Measurements from ENCODE around the gene MACROH2A1.

MACROH2A1 gene

DNA sequence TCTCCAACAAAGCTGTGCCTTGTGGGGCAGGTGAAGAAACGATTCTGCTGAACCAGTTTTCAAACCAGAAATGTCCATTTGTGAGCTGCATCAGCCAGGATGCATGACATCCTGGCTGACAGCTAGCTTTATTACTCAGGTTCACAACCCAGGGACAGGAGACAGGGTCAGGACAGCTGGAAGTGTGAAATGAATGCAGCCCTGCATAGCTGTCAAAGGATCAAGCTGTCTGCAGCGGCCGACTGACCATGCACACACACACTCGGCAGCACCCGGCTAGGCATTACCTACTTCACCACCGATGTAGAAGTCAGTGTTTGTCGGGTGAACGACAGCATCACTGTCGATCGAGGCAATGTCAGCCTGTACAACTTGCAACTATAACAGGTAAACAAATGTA lies 48.5 kb downstream of the MACROH2A1 start:
- no peak for ATAC-seq

DNA sequence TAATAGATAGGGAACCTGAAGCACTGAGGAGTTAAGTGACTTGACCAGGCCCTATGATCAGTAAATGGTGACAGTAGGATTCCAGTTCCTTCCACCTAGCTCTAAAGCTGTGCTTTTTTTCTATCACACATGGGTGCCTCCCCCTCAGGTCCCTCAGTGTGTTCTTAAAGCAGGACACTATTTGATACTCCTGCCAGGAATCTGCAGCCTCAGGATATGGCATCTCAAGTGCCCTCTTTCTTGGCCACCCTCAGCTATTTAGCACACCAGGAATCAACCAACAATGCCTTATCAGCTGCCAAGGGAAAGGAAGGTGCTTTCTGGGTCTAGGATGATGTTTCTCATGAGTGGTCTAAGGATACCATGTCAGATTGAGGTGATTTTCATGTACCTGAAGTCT lies 49.1 kb downstream of the MACROH2A1 start:
- ATAC-seq, result no peak

DNA sequence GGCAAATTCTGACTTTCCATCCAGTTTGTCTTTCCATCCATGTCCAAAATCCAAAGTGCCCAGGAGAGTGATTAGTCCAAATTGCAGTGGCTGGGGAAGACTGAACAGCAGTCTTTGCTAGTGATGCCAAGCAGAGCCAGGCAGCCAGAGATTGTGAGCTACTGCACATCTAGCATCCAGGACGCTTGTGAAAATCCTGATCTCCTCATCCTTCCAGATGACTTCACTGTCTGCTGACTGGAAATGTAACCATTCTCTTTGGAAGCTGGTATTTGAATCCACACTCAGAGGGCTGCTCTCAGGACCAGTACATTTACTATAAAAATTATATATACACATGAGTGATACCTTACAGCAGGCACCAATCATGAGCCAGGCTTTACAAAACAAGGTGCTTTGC lies 49.6 kb downstream of the MACROH2A1 start:
- no peak for ATAC-seq

DNA sequence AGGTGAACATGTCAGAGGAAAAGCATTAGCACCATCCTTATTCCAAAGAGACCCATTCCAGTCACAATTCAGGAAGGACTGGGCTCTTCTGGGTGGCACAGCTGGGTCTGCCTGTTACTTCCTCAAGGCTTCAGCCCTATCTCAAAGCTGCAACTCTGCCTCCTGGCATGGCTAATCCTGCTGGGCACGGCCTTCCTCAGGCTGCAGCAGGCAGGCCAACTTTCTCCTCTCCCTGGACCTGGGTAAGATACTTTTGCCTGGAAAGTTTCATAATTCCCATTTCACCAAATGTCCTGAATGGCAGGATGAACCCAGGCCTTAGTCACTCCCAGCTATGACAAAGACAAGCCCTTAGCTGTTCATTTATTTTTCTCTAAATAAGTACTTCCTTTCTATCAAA lies 50.1 kb downstream of the MACROH2A1 start:
- ATAC-seq, result no peak

DNA sequence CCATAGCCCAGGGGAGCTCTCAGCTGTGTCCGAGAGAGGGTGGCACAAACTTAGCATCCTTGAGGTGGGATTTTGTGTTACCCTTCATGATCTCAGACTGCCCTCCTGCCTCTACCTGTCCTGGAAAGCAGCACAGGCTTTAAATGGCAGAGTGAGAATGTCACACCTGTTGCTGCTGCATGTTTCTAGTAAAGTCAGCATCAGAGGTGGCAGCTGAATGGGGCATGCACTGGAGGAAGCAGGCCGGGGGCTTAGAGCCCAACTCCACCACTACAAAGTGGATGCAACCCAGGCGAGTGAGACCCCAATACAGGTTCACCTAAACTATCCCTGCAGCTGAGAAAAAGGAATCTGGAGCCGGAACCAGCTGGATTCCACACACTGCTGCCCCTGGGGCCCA lies 51.6 kb downstream of the MACROH2A1 start:
- no peak for ATAC-seq

DNA sequence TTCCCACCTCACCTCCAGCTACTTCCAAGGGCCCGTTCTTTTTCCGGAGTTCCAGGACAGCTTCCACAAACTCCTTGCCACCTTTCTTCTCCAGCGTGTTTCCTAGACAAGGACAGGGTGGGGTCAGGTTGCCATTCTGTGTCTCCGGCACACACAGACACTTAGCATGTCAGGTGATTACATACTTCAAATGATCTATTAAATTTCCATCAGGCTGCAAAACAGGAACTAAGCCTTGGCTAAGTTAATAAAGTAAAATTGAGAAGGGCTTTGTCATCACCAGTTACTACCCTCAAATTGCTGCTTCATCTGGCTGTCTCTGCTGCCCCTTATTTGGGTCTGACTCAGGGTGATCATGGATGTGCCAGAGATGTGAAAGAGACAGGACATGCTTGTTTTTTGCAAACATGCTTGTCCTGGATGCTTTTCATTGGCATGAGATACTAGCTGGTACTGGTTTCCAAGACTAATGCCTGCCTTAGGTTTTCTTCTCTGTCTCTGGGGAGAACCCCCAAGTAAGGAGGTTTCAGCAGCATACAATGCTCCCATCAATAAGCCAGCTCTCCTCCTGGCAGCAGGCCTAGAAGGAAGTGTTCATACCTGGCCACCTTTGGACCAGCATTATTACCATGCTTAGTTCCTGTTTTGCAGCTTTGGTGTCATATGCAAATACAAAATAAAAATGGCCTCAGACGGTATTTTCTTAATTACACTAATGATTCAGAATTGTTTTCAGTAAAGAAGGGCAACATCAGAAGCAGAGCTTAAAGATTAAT lies 52.9 kb downstream of the MACROH2A1 start:
- no peak for ATAC-seq

DNA sequence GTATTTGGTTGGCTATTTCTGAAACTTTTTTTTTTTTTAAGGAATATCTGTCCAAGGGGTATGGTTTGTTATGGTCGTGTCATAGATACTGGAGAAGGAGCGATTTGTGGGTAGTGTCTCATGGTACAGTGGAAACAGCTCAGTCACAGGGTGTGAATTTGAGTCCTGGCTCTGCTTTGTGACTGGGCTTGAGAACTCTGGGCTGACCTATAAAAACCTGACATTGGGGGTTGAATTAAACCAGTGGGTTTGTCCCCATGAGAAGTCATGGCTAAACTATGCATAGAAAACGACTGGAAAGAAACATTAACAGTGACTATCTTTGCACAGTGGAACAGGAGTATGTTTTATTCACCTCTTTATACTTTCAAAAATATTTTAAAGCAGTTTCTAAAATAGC lies 54.7 kb downstream of the MACROH2A1 start:
- no peak for ATAC-seq

DNA sequence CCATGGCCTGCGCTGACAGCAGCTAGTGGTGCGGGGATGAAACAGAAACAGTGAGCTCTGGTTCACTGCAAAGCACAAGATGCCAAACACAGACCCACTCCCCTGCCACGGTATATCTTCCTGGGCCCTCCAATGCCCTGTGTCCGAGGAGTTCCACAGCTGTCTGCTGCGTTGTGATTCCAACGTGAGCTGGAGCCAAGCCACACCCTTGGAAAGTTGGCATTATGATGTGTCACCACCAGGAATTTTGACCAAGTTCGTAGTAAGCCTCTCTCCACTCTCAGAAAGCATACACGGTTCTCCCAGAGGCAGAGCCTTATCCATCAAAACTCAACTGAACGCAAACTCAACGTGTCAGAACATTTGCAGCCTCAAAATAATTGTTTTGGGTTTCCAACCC lies 55.6 kb downstream of the MACROH2A1 start:
- ATAC-seq, result no peak

DNA sequence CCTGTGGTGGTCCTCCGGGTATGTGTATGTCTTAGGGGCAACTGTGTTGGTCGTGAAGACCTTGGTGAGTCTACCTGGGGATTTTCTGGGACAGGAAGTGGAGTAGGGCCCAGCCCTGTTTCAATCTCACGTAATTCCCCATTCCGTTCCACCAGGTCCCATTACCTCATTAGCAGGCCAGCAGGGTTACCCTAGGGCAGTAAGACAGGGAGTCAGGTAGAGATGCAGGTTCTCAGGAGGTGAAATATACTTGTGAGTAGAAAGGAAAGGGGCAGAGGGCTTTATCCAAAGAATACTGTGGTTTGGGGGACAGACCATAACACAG lies 56.5 kb downstream of the MACROH2A1 start:
- ATAC-seq, result no peak

DNA sequence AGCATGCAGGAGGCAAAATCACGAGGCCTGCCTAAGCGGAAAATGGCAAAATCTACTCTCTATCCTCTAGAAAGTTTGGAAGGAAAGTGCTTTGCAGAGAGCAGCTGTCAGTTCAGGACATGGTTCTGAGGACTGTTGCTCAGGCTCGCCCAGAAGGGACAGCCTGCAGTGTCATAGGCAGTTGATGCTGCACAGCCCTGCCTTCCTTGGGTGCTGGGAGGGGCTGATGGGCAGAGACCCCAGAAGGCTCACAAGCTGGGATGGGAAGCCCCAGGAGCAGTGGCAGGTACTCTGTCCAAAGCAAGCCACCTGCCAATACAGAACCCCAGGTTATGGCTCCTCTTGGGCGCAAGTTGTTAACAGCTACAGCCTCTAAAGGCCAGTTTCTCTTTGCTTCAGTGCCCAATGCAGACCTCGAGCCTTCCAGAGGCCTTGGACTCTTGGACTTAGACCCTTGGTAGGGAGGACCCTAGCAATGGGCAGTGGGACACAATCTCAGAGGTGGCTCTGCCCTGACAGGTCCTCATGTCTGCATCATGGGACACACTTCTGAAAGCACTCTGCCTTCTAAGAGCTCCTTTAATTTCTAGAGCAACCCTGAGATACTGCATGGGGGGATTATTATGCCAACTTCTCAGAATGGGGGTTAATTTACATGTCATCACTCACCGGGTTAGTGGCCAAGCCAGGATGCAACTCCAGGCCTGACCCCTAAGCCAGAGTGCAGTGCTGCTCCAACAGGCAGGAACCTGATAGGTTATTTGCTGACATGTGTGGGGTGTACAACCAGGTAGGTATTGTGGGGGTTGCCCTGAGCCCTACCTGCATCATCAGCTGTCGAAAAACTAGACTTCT lies 57.1 kb downstream of the MACROH2A1 start:
- no peak for ATAC-seq

DNA sequence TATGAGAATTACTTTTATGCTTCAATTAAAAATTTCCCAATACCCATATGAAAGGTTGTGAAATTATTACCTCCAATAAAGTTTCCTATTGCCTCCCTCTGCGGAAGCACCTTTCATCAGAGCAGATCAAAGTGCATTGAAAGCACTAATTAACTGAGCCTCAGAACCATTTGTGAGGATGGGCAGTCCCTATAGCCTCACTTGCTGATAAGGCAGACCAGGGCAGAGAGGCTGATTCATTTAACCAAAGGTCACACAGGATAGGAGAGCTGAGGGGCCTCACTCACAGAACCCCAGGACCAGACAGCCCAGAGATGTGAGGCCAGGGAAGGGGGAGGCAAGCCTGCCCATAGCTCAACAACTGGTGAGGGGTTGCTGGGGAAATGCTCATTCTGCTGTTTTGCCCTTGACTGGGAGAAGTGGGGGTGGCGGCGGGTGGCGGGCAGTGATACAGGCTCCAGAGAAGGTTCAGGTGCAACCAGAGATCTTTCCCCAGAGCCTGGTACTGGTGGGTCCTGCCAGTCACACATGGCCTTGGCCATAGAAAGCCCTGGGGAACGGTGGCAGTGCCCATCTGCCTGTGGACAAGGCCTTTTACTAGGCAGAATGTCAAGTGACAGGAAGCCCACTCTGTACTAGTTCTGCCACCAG lies 57.9 kb downstream of the MACROH2A1 start:
- no peak for ATAC-seq

DNA sequence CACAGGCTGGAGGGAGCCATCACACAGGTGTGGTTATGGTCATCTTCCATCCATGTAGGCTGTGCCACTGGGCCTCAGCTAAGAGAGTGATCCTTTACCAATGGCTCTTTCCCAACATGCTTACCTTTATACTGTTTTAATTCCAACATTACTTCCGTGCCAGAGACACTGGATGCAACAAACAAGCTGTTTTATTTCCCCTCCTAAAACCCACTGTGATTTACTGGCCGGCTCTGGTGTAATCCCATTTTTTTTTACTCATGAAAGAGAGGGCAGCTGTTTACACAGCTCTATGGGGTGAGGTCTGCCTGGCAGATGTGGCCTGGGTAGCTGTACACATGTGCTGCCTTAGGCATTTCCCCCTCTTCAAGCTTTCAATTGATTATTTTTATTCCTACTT lies 58.5 kb downstream of the MACROH2A1 start:
- ATAC-seq, result no peak

DNA sequence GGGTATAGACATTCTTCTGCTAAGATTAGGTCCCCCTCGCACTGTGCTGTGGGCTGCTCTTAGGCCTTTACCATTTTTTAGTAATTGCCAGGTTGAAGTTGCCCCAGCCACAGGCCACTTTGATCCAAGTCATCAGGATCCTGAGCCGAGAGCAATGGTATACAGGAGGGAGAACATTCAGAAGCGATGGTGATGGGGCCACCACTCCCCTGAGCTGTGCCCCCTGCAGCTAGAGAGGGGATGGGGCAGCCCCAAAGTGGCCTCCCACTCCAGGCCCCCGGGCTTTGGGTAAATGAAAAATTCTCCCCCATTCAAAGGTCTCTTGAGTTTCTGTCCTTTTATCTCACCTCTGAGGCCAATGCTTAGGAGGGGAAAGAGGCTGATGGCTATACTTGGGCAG lies 59.4 kb downstream of the MACROH2A1 start:
- ATAC-seq, result no peak

DNA sequence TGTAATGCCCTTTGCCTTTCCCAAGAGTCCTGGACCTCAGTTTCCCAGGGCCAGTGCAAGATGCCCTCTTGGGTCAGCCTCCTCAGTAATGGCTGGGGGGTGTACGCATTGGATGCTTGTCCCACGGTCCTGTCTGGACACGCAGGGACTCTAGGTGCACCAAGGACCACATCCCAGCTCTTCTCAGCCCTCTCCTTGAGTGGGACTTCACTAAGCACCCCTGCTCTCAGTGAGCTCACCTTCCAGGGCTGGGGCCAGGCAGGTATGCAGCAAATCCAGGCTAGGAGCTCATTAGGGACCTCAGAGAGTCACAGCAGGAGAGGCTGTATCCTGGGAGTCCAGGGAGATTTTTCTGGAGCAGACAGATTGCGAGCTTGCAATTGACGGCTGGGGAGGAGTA lies 59.8 kb downstream of the MACROH2A1 start:
- no peak for ATAC-seq

DNA sequence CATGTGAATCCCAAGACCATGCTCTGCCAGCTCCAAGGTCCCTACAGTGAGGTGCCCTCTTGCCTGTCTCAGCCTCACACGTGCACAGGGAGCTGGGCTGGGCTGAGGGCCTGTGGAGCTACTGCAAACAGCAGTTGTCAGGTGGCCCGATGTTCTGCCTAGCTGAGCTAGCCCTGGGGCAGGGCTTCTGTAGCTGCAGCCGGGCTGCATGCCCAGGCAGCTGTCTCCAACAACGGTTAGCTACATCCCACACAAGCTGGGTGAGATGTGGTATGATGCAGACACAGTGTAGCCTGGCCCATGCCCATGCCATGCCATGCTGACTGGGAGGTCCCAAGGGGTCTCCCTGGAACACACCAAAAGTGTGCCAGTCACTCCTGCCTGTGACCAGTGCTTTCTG lies 62.0 kb downstream of the MACROH2A1 start:
- ATAC-seq, result no peak

DNA sequence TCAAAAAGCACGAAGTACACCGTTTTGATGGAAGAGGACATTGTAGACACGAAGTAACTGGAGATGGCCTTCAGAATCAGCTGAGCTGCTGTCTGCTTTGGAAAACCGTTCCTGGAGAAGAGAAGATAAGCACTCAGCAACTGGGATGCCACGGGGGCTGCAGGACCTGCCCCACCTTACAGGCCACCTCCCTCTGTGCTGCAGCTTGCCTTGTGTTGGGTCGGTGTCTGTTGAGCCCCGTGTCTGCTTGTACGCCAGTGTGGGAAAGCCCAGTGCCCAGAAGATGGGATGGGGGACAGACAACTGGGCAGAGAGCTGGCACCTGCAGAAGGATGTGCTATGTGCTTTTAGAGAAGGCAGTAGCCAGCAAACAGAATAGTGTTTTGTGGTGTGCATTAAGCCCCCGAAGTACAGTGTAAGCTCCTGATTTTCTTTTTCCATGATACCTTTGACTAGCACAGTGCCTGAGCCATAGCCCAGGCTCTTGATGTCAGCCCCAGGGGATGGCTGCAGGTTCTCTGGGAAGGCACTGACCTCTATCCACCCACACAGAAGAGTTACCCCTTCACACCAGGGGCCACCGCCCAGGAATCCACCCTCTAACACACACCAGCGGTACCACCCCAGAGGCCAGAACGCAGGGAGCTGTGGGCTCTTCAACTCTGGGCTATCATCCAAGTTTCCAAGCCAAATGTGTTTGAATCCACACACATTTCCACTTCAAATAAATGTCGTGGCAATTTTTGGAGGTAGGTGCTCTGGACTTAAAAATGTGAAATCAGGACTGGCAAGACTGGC lies 63.8 kb downstream of the MACROH2A1 start:
- ATAC-seq, result no peak

DNA sequence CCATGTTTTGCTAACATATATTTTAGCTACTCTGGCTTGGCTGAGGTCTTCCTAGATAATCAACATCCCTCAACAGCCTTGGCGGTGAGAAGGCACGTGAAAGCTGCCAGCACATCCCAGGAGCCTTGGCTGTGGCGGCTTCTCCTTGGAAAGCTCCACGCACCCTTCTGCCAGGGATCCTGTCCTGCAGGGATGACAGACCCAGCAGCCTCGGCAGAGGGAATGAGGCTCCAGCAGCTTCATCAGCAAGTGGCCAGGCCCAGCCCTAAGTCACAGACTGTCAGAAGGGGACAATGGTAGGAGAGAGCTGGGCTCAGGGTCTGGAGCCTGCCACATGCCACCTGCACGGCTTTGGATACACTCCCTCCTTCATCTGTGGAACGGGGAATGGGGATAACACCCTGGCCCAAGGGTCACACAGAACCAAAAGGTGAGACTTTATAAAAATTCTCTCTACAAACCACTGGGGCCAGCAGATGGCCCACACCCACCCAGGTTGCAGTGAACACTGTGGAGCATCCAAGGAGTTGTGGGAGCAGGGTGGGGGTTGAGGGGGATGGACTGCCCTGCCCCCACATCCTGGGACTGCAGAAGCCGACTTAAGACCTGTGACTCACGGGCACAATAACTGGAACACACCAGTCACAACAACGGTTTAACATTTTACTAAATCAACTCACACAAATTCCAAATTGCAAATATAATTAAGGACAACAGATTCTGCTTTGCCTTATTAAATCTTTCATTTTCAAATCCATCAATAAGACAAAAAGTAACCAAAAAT lies 65.1 kb downstream of the MACROH2A1 start:
- ATAC-seq, result no peak

DNA sequence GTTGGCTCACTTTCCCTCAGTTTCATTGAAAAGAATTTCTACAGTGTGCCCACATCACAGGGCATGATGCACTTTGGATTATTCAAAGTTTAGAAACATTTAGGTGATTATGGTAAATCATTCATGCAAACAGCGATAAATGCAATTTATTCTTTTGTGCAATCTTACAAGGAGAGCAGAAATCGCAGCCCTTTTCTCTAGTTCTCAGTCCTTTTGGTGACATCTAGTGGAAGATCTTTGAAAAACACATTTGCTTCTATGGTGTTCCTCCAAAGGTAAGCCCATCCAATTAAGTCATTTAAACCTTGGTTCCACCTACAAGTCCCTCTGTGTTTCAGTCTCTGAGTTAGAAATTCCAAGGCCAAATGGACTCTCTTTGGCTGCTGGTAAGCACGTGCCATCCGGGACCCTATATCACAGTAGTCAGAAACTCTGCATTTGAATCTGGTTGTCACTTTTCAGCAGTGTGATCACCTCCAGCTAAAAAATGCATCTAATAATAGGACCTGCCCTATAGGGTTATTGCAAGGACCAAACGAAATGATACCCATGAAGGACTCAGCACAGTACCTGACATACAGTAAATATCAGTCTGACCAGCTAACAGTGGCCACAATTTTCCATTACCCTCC lies 66.4 kb downstream of the MACROH2A1 start:
- ATAC-seq, result no peak

DNA sequence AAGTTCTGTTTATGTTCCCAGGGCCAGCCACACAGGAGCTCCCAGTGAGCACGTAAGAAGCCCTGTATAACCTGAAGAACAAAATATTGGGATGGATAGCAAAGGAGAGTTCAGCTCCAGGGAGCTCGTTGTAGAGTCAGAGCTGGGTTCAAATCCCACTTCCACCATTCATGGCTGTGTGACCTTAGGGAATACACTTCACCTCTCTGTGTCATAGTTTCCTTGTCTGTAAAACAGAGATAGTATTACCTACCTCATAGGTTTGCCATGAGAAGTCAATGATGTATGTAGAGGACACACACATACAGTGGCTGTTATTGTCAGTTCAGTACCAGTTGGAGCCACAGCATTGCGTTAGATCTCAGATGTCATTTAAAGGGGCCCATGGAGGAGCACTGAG lies 67.4 kb downstream of the MACROH2A1 start:
- ATAC-seq, result no peak

DNA sequence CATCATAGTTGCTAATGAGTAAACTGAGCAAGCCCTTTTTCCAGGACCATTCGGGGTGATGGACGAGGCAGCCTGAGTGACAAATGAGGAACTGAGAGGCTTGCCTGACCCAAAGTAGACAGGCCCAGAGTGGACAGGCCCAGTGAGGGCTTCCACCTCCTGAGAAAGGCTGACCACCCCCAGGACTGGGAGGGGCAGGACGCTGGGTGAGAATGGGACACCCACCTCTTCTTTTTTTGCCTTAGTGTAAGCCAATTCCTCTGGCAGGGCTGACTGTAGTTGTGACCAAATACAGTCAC lies 68.3 kb downstream of the MACROH2A1 start:
- no peak for ATAC-seq

DNA sequence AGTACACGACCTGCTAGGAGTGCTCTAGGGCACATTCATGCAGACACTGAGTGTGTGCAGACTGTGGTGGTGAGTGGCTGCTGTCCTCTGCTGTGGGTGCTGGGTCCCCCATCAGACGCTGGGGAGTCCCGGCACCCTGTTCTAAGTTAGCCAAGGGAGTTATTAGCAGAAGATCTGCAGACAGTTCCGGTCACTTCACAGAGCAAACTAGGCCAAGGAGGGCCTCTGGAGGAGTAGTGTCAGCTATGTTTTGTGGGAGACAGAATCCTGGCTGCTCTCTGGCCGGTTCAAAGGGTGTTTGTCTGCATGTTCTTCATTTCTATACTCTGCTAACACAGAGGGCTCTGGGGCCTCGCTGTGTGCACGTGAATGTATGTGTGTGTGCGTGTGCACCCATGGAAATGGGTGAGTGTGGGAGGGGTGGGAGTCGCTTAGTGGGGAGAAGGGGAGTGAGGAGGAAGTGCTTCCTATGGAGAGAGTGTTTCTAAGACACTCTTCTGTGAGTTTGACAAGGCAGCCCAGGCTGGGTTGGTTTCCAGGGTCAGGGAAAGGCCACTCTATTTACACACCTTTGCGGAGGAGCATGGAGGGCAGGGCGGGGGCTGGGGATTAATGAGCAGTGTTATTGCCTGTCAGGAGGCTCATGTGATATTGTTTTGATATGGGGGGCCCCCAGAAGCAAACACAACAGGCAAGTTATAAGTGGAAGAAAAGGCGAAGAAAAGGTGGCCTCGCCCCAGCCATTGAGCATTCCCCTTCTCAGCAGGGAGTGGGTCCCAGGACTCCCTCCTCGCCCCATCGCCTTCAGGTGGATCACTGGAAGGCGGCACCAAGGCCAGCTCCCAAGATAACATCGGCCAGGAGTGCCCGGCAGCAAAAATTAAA lies 68.9 kb downstream of the MACROH2A1 start:
- ATAC-seq, result no peak

Measured in activated CD4-positive, CD25-positive, alpha-beta regulatory T cell treated with anti-CD3 and anti-CD28 coated beads, Interleukin-2, amount 50 U/mL, for 24 hours (primary cell).